H9 (cell line): ENCODE measurements around the gene SLC22A3. TPM values are rescaled to one million over a fixed set of nuclear protein-coding genes. Genes with fewer than 3 reads are reported as not detected.

ENCODE experiments used
- DNase-seq: peaks from one replicate; pipeline ENCODE4 v3.0.0-alpha.2; 2017
- H2AFZ ChIP-seq: one replicate; pipeline ENCODE4 v1.6.1; 2013; ENCODE audit warnings: mild to moderate bottlenecking, low read length, control low read depth, moderate library complexity
- H2AK5ac ChIP-seq: 2 replicates; pipeline ENCODE4 v1.6.1; 2013; ENCODE audit warnings: low read length, control low read depth, mixed read lengths; ENCODE audit not compliant: insufficient read length
- H2BK120ac ChIP-seq: one replicate; pipeline ENCODE4 v1.6.1; 2013; ENCODE audit warnings: low read depth, mild to moderate bottlenecking, low read length, control low read depth, inconsistent platforms; ENCODE audit not compliant: poor library complexity, severe bottlenecking
- H2BK12ac ChIP-seq: 2 replicates; pipeline ENCODE4 v1.6.1; 2013; ENCODE audit warnings: low read length, control low read depth, mixed read lengths, low read depth; ENCODE audit not compliant: insufficient read length
- H2BK15ac ChIP-seq: 2 replicates; pipeline ENCODE4 v1.6.1; 2013; ENCODE audit warnings: low read depth, low read length, control low read depth
- H2BK20ac ChIP-seq: one replicate; pipeline ENCODE4 v1.6.1; 2013; ENCODE audit warnings: low read depth, mild to moderate bottlenecking, low read length, control low read depth, inconsistent platforms; ENCODE audit not compliant: poor library complexity, severe bottlenecking
- H2BK5ac ChIP-seq: 2 replicates; pipeline ENCODE4 v1.6.1; 2013; ENCODE audit warnings: low read length, control low read depth, mixed read lengths; ENCODE audit not compliant: insufficient read length
- H3K14ac ChIP-seq: 2 replicates; pipeline ENCODE4 v1.6.1; 2013; ENCODE audit warnings: low read length, control low read depth; ENCODE audit not compliant: insufficient read depth
- H3K18ac ChIP-seq: 2 replicates; pipeline ENCODE4 v1.6.1; 2013; ENCODE audit warnings: low read depth, mild to moderate bottlenecking, mixed read lengths, low read length, control low read depth; ENCODE audit not compliant: insufficient read length
- H3K23ac ChIP-seq: 2 replicates; pipeline ENCODE4 v1.6.1; 2013; ENCODE audit warnings: low read length, control low read depth, mixed read lengths, low read depth; ENCODE audit not compliant: insufficient read length
- H3K23me2 ChIP-seq: 2 replicates; pipeline ENCODE4 v1.6.1; 2013; ENCODE audit warnings: low read depth, mild to moderate bottlenecking, mixed read lengths, low read length, control low read depth; ENCODE audit not compliant: insufficient read length, poor library complexity, severe bottlenecking
- H3K27ac ChIP-seq: 2 replicates; pipeline ENCODE4 v1.5.1; 2013; ENCODE audit warnings: low read length, control low read depth, mixed read lengths, low read depth; ENCODE audit not compliant: insufficient read length
- H3K27me3 ChIP-seq: 2 replicates; pipeline ENCODE4 v1.6.1; 2013; ENCODE audit warnings: low read length, control low read depth, inconsistent platforms; ENCODE audit not compliant: insufficient read depth
- H3K4ac ChIP-seq: 2 replicates; pipeline ENCODE4 v1.6.1; 2013; ENCODE audit warnings: low read depth, mild to moderate bottlenecking, control low read depth, inconsistent platforms, low read length, moderate library complexity
- H3K4me1 ChIP-seq: 2 replicates; pipeline ENCODE4 v1.6.1; 2013; ENCODE audit warnings: low read length, control low read depth, inconsistent platforms; ENCODE audit not compliant: insufficient read depth
- H3K4me2 ChIP-seq: 2 replicates; pipeline ENCODE4 v1.6.1; 2013; ENCODE audit warnings: low read length, control low read depth, mixed read lengths; ENCODE audit not compliant: insufficient read length, insufficient read depth
- H3K56ac ChIP-seq: 2 replicates; pipeline ENCODE4 v1.6.1; 2013; ENCODE audit warnings: low read depth, mild to moderate bottlenecking, mixed read lengths, low read length, control low read depth; ENCODE audit not compliant: insufficient read length
- H3K79me1 ChIP-seq: 2 replicates; pipeline ENCODE4 v1.6.1; 2013; ENCODE audit warnings: low read depth, mild to moderate bottlenecking, moderate library complexity, low read length, control low read depth, inconsistent platforms; ENCODE audit not compliant: insufficient read depth, poor library complexity, severe bottlenecking
- H3K79me2 ChIP-seq: 2 replicates; pipeline ENCODE4 v1.6.1; 2013; ENCODE audit warnings: low read length, control low read depth, inconsistent platforms; ENCODE audit not compliant: insufficient read depth
- H3K9ac ChIP-seq: 2 replicates; pipeline ENCODE4 v1.6.1; 2013; ENCODE audit warnings: low read length, control low read depth, mixed read lengths; ENCODE audit not compliant: insufficient read length; ENCODE audit errors: extremely low read depth
- H3K9me3 ChIP-seq: one replicate; pipeline ENCODE4 v1.6.1; 2013; ENCODE audit warnings: low read depth, low read length, inconsistent platforms; ENCODE audit not compliant: control insufficient read depth
- H3T11ph ChIP-seq: one replicate; pipeline ENCODE4 v1.6.1; 2013; ENCODE audit warnings: mild to moderate bottlenecking, low read length, control low read depth, inconsistent platforms
- H4K20me1 ChIP-seq: one replicate; pipeline ENCODE4 v1.6.1; 2013; ENCODE audit not compliant: control insufficient read depth, insufficient read length, insufficient read depth
- H4K5ac ChIP-seq: 2 replicates; pipeline ENCODE4 v1.6.1; 2013; ENCODE audit warnings: low read depth, mild to moderate bottlenecking, mixed read lengths, low read length, control low read depth; ENCODE audit not compliant: insufficient read length
- H4K8ac ChIP-seq: replicated peaks from 2 replicates; pipeline ENCODE4 v1.6.1; 2013; ENCODE audit warnings: low read length, control low read depth, mixed read lengths, low read depth; ENCODE audit not compliant: insufficient read length
- H4K91ac ChIP-seq: 2 replicates; pipeline ENCODE4 v1.6.1; 2013; ENCODE audit warnings: low read depth, mild to moderate bottlenecking, moderate library complexity, mixed read lengths, low read length, control low read depth; ENCODE audit not compliant: insufficient read length
- H3K27ac Mint-ChIP-seq, 3 experiments: 2 replicates in 2 of 3; 3 replicates in 1 of 3; pipeline ENCODE4 v1.8.0; 2020 to 2021; ENCODE audit warnings: mixed read lengths in 3 of 3, mild to moderate bottlenecking in 1 of 3, moderate library complexity in 1 of 3
- H3K27me3 Mint-ChIP-seq: 2 replicates; pipeline ENCODE4 v1.8.0; 2021; ENCODE audit warnings: low read depth, mild to moderate bottlenecking, moderate library complexity, mixed read lengths
- H3K36me3 Mint-ChIP-seq, 3 experiments: 2 replicates in 2 of 3; 3 replicates in 1 of 3; pipeline ENCODE4 v1.8.0; 2020 to 2021; ENCODE audit warnings: low read depth in 3 of 3, mixed read lengths in 3 of 3; ENCODE audit not compliant: insufficient read depth in 1 of 3
- H3K4me1 Mint-ChIP-seq, 2 experiments: 2 replicates each; pipeline ENCODE4 v1.8.0; 2020; ENCODE audit warnings: mixed read lengths in 2 of 2
- H3K4me3 Mint-ChIP-seq, 2 experiments: 2 replicates in 1 of 2; 3 replicates in 1 of 2; pipeline ENCODE4 v1.8.0; 2020 to 2021; ENCODE audit warnings: mild to moderate bottlenecking in 2 of 2, mixed read lengths in 2 of 2, moderate library complexity in 1 of 2
- H3K9me3 Mint-ChIP-seq, 2 experiments: 2 replicates in 1 of 2; 3 replicates in 1 of 2; pipeline ENCODE4 v1.8.0; 2020; ENCODE audit warnings: mild to moderate bottlenecking in 2 of 2, mixed read lengths in 2 of 2, moderate library complexity in 1 of 2
- CTCF ChIP-seq: fragments of 200-600 bp; sonication (generic); conservative IDR thresholded peaks from 3 replicates; pipeline ENCODE4 v1.8.0; 2021; ENCODE audit warnings: antibody characterized with exemption, mild to moderate bottlenecking
- WGBS: extraction: QIAGEN DNeasy Blood & Tissue Kit; methylation state at CpG from one replicate; pipeline ENCODE4 v1.1.7; 2013; ENCODE audit warnings: missing lambda C conversion rate, low lambda C conversion rate, mixed read lengths; ENCODE audit not compliant: insufficient read length; ENCODE audit errors: extremely low coverage; 5-methylcytosine and 5-hydroxymethylcytosine counted together
- total RNA-seq: library from RNA; stranded (reverse); gene quantifications from 2 replicates; pipeline ENCODE4 v1.2.1, GENCODE V29; 2021

Gene SLC22A3
- total RNA-seq, 1 experiment from 2014 or later = 2.7 TPM

GRCh38 chr6:160382946-160383345, 34.8 kb downstream of the SLC22A3 start:
- H3K27ac Mint-ChIP-seq = no peak overlapping the region
- H3K4me1 ChIP-seq = no peaks in the 10 kb centered on the region; the same call in 1 of the 2 replicates
- H3K36me3 Mint-ChIP-seq = peaks cover 0 to 4% (median 0%) of the 10 kb centered on the region in 3 experiments; a peak in 3 of 7 replicates
- H3T11ph ChIP-seq = no peak overlapping the region
- H3K9me3 ChIP-seq = peaks cover 6% of the 10 kb centered on the region
- no peak overlapping the region for H4K91ac ChIP-seq
- no peaks in the 10 kb centered on the region for H3K79me1 ChIP-seq
- no peak overlapping the region for H3K14ac ChIP-seq
- H3K4ac ChIP-seq = no peak overlapping the region
- no peak overlapping the region for H3K9ac ChIP-seq
- no peak overlapping the region for H3K27ac ChIP-seq
- no peak overlapping the region for H3K4me2 ChIP-seq
- no peak overlapping the region for H2BK120ac ChIP-seq
- no peaks in the 10 kb centered on the region for H3K27me3 Mint-ChIP-seq
- no peak for TF ChIP-seq CTCF
- H3K4me3 Mint-ChIP-seq = no peak overlapping the region
- H2BK20ac ChIP-seq = no peak overlapping the region
- no peak overlapping the region for H2AFZ ChIP-seq
- peaks cover 0 to 4% of the 10 kb centered on the region in 2 experiments; a peak in 1 of 4 replicates for H3K4me1 Mint-ChIP-seq
- H3K79me2 ChIP-seq = no peaks in the 10 kb centered on the region
- DNase-seq = no peak
- H2BK5ac ChIP-seq = no peak overlapping the region
- no peak overlapping the region for H2AK5ac ChIP-seq
- no peaks in the 10 kb centered on the region for H3K23me2 ChIP-seq
- H4K5ac ChIP-seq = no peak overlapping the region
- H4K8ac ChIP-seq = no peak overlapping the region
- no peaks in the 10 kb centered on the region for H3K27me3 ChIP-seq
- H4K20me1 ChIP-seq = no peaks in the 10 kb centered on the region
- no peak overlapping the region for H2BK15ac ChIP-seq
- H3K23ac ChIP-seq = no peak overlapping the region
- no CpG with 5 or more reads among the region's 1 CpG for WGBS
- no peak overlapping the region for H2BK12ac ChIP-seq
- no peak overlapping the region for H3K18ac ChIP-seq
- no peak overlapping the region for H3K56ac ChIP-seq
- peaks cover 0 to 6% of the 10 kb centered on the region in 2 experiments; a peak in 3 of 5 replicates for H3K9me3 Mint-ChIP-seq
